Testis (tissue), 3 donors: ENCODE measurements around the gene KLHL28. TPM values are rescaled to one million over a fixed set of nuclear protein-coding genes. Genes with fewer than 3 reads are reported as not detected.
A peak's percentile ranks its signal among the peaks of the same experiment; 100 is the strongest.

Experiments
- DNase-seq: peaks from one replicate; pipeline ENCODE4 v3.0.0-alpha.2; 2019
- H3K27ac ChIP-seq, 2 donors: fragments of 200-600 bp; sonication (generic); one replicate each; pipeline ENCODE4 v1.5.1; 2019
- H3K27me3 ChIP-seq: fragments of 200-600 bp; sonication (generic); one replicate; pipeline ENCODE4 v1.5.1; 2019
- H3K36me3 ChIP-seq: fragments of 200-600 bp; sonication (generic); one replicate; pipeline ENCODE4 v1.5.1; 2017; ENCODE audit warnings: low read depth; ENCODE audit errors: missing control alignments
- H3K4me1 ChIP-seq: fragments of 200-600 bp; sonication (generic); one replicate; pipeline ENCODE4 v1.5.1; 2019
- H3K4me3 ChIP-seq, 2 donors: fragments of 200-600 bp; sonication (generic); one replicate each; pipeline ENCODE4 v1.5.1; 2017 to 2019
- H3K9me3 ChIP-seq: fragments of 200-600 bp; sonication (generic); one replicate; pipeline ENCODE4 v1.5.1; 2017
- CTCF ChIP-seq, 3 experiments: fragments of 450-650 bp in 2 of 3; fragments of 200-600 bp in 1 of 3; sonication (generic) in 1 of 3; IDR thresholded peaks; one replicate each; pipeline ENCODE4 v1.5.1; 2016 to 2019; ENCODE audit warnings: antibody characterized with exemption in 3 of 3, mild to moderate bottlenecking in 2 of 3, moderate library complexity in 1 of 3
- POLR2A ChIP-seq: fragments of 450-650 bp; IDR thresholded peaks from one replicate; pipeline ENCODE4 v1.6.1; 2017; ENCODE audit warnings: antibody characterized with exemption, mild to moderate bottlenecking, moderate library complexity
- WGBS, 2 donors: methylation state at CpG; one replicate each; pipeline ENCODE4 v1.1.5; 2018; 5-methylcytosine and 5-hydroxymethylcytosine counted together
- intact Hi-C: fragments of 100-400 bp; cut with DNase I; formaldehyde crosslinking; loops from one replicate; pipeline ENCODE4 v1.15.1; 2023; ENCODE audit warnings: low total_unique reads
- polyA plus RNA-seq: library from polyadenylated mRNA; stranded (reverse); fragments of 350-450 nt; fragmentation: Illumina TruSeq; extraction: RNeasy Lipid Tissue Mini Kit (QIAGEN cat#74804); gene quantifications from one replicate; pipeline ENCODE4 v1.2.3, GENCODE V29; 2014; ENCODE audit warnings: low read depth, low replicate concordance; ENCODE audit not compliant: insufficient read depth
- total RNA-seq, 2 donors: library from RNA; depleted of rRNA; stranded (reverse); fragments of >200 nt; gene quantifications; one replicate each; pipeline ENCODE4 v1.2.3, GENCODE V29; 2016

Gene KLHL28
- total and polyA plus RNA-seq, 3 donors from 2014 or later: 9.7 to 15.4 (median 11.4) TPM

GRCh38 chr14:44979740-44980356 lies 18.1 kb upstream of the KLHL28 start:
- H3K9me3 ChIP-seq: no peaks in the 10 kb centered on the region
- H3K27ac ChIP-seq: no peak overlapping the region
- H3K27me3 ChIP-seq: no peaks in the 10 kb centered on the region
- H3K4me3 ChIP-seq: no peak overlapping the region
- DNase-seq: peak; percentile 48
- intact Hi-C loops: no loop called here
- no peaks in the 10 kb centered on the region for H3K36me3 ChIP-seq
- TF ChIP-seq POLR2A: no peak
- TF ChIP-seq CTCF (IDR thresholded peaks at IDR 0.05): no peak
- no peaks in the 10 kb centered on the region for H3K4me1 ChIP-seq

- Histone ChIP-seq H3K4me3 (no peak overlapping the region), H3K4me1 (no peaks in the 10 kb centered on the region), H3K27ac (no peak overlapping the region), H3K36me3 (no peaks in the 10 kb centered on the region), H3K9me3 (no peaks in the 10 kb centered on the region), H3K27me3 (no peaks in the 10 kb centered on the region)
- 81 to 86% methylated on average over 2 of the region's 2 CpGs for WGBS, 2 donors
- DNase-seq: no peak
- no peak for TF ChIP-seq POLR2A
- no peak for TF ChIP-seq CTCF (IDR thresholded peaks at IDR 0.05)
- intact Hi-C loops: no loop called here
Measured at GRCh38 chr14:44979273-44979672, 17.5 kb upstream of the KLHL28 start.

GRCh38 chr14:44971459-44971858 lies 9.7 kb upstream of the KLHL28 start:
- intact Hi-C loops: no loop called here
- no peak for DNase-seq
- Histone ChIP-seq H3K4me3 (no peak overlapping the region), H3K36me3 (no peaks in the 10 kb centered on the region), H3K9me3 (no peaks in the 10 kb centered on the region), H3K27ac (no peak overlapping the region), H3K4me1 (peaks cover 4% of the 10 kb centered on the region), H3K27me3 (no peaks in the 10 kb centered on the region)
- 89 to 92% methylated on average over 4 of the region's 4 CpGs for WGBS, 2 donors
- TF ChIP-seq POLR2A (no peak), CTCF (IDR thresholded peaks at IDR 0.05) (no peak)

- no peaks in the 10 kb centered on the region for H3K36me3 ChIP-seq
- intact Hi-C loops: no loop called here
- H3K9me3 ChIP-seq: no peaks in the 10 kb centered on the region
- no peak overlapping the region for H3K4me3 ChIP-seq
- TF ChIP-seq POLR2A (no peak), CTCF (IDR thresholded peaks at IDR 0.05) (no peak)
- H3K27ac ChIP-seq: no peak overlapping the region
- no peaks in the 10 kb centered on the region for H3K27me3 ChIP-seq
- H3K4me1 ChIP-seq: peaks cover 8% of the 10 kb centered on the region
- DNase-seq: no peak
Measured at GRCh38 chr14:44970907-44971306, 9.2 kb upstream of the KLHL28 start.

- H3K36me3 ChIP-seq: no peaks in the 10 kb centered on the region
- intact Hi-C loops: loop anchor here (10.0 kb wide), 1 partner anchor 166 kb away; the partner anchor contains the start of genes FANCM and FKBP3
- H3K4me1 ChIP-seq: peaks cover 8% of the 10 kb centered on the region
- no peaks in the 10 kb centered on the region for H3K27me3 ChIP-seq
- H3K27ac ChIP-seq: no peak overlapping the region
- TF ChIP-seq POLR2A (no peak), CTCF (IDR thresholded peaks at IDR 0.05) (no peak)
- H3K4me3 ChIP-seq: peak overlapping the region in 1 of 2 donors; percentile 1
- DNase-seq: no peak
- no peaks in the 10 kb centered on the region for H3K9me3 ChIP-seq
Measured at GRCh38 chr14:44968714-44969113, 7.0 kb upstream of the KLHL28 start.
